ENCODE data around the gene PCSK2. TPM values are rescaled to one million over a fixed set of nuclear protein-coding genes. Genes with fewer than 3 reads are reported as not detected.

Gene PCSK2
- total and polyA plus RNA-seq, 2 of the 8 experiments (the other 6 are each of a cell fraction or from before 2014, with no cell fraction given): 1.9 to 4.2 TPM

- H4K20me1 ChIP-seq (replicated peaks in 1 of 2; ENCODE audit: control insufficient read depth in 1 of 2, insufficient read depth in 2 of 2, low read length in 2 of 2): no peaks in the 10 kb centered on the region
- POLR2A ChIA-PET (ENCODE audit: partially characterized antibody): interaction anchor here (0.5 to 2.1 kb wide), 5 partner anchors 9 to 524 kb away, joined by 3 to 10 read pairs (median 4); partner anchors contain the start of genes BFSP1 and DSTN
- no peak overlapping the region for H3K27ac ChIP-seq (ENCODE audit: low read depth, low read length)
- H2BK20ac ChIP-seq (ENCODE audit: low read length): no peak overlapping the region
- H2BK120ac ChIP-seq (replicated peaks; ENCODE audit: low read depth, low read length): no peak overlapping the region
- no peak overlapping the region for H3K4ac ChIP-seq (replicated peaks; ENCODE audit: insufficient read length, low read depth, low read length)
- H3K4me2 ChIP-seq (ENCODE audit: insufficient read depth in 1 of 2, low read depth in 2 of 2, low read length in 2 of 2): no peak overlapping the region
- H3K4me1 ChIP-seq (replicated peaks in 1 of 4; ENCODE audit: control insufficient read depth in 3 of 4, insufficient read depth in 4 of 4, low read length in 3 of 4): no peaks in the 10 kb centered on the region
- H4K91ac ChIP-seq (replicated peaks; ENCODE audit: insufficient read length, low read length): no peak overlapping the region
- no peak overlapping the region for H2AFZ ChIP-seq (ENCODE audit: low read length)
- H3K27me3 ChIP-seq (replicated peaks in 1 of 4; ENCODE audit: control insufficient read depth in 3 of 4, extremely low read depth in 1 of 4, insufficient read depth in 3 of 4, low read length in 3 of 4): no peaks in the 10 kb centered on the region
- 77% methylated on average over 2 of the region's 2 CpGs; no CpG with 5 or more reads in 1 of the 2 experiments for WGBS, 2 experiments (ENCODE audit: extremely low coverage in 1 of 2, insufficient coverage in 1 of 2, insufficient read length in 1 of 2, insufficient replicate concordance in 2 of 2, low coverage in 1 of 2, low lambda C conversion rate in 2 of 2, missing lambda C conversion rate in 1 of 2)
- no peak overlapping the region for H3K23ac ChIP-seq (ENCODE audit: insufficient read length)
- H3K14ac ChIP-seq (ENCODE audit: insufficient read length): no peak overlapping the region
- no peak overlapping the region; the same call in 1 of the 2 replicates for H4K8ac ChIP-seq (ENCODE audit: extremely low read depth, insufficient read depth, low read length)
- no peak overlapping the region for H3K56ac ChIP-seq (replicated peaks; ENCODE audit: insufficient read length, low read depth, low read length)
- FAIRE-seq (no peak), DNase-seq (ENCODE audit: low read depth in 1 of 2, low spot score in 2 of 2) (no peak)
- CTCF ChIA-PET (ENCODE audit: partially characterized antibody): interaction anchor here (0.7 to 4.5 kb wide), 14 partner anchors 9 to 712 kb away, joined by 3 to 37 read pairs (median 4); no protein-coding TSS in a partner anchor
- H2BK15ac ChIP-seq (ENCODE audit: low read length): no peak overlapping the region
- H3K23me2 ChIP-seq (ENCODE audit: low read depth, low read length): no peaks in the 10 kb centered on the region
- no peaks in the 10 kb centered on the region for H3K79me1 ChIP-seq (ENCODE audit: low read depth, low read length)
- H2BK5ac ChIP-seq (ENCODE audit: low read depth, low read length): no peak overlapping the region
- no peak overlapping the region for H3K9ac ChIP-seq (replicated peaks in 1 of 4; ENCODE audit: extremely low read depth in 1 of 4, low read depth in 3 of 4, low read length in 3 of 4)
- H4K5ac ChIP-seq (ENCODE audit: insufficient read length, low read depth, low read length): no peak overlapping the region
- H3K36me3 ChIP-seq (ENCODE audit: control insufficient read depth in 2 of 4, insufficient read depth in 4 of 4, low read length in 3 of 4): no peaks in the 10 kb centered on the region
- no peaks in the 10 kb centered on the region for H3K9me3 ChIP-seq (ENCODE audit: insufficient read depth in 2 of 2, low read depth in 1 of 2, low read length in 1 of 2)
- H3K4me3 ChIP-seq (ENCODE audit: extremely low read depth in 1 of 4, insufficient read depth in 2 of 4, low read depth in 3 of 4, low read length in 4 of 4): no peak overlapping the region
- H3K18ac ChIP-seq (ENCODE audit: extremely low read depth, low read length): no peak overlapping the region
- H2BK12ac ChIP-seq (ENCODE audit: low read depth, low read length): no peak overlapping the region
- TF ChIP-seq BACH1 (IDR thresholded peaks at IDR 0.05; ENCODE audit: low read length) (no peak), RXRA (IDR thresholded peaks at IDR 0.05; ENCODE audit: insufficient read depth, low read depth, low read length) (no peak)
- no peaks in the 10 kb centered on the region for H3K79me2 ChIP-seq (ENCODE audit: control insufficient read depth in 1 of 2, insufficient read depth in 2 of 2, low read length in 2 of 2)
- H2AK5ac ChIP-seq (ENCODE audit: low read depth, low read length): no peak overlapping the region
These were observed 287.1 kb downstream of the PCSK2 start for GRCh38 chr20:17513939-17514338.

Data from H1 (cell line).